Ovary (tissue), 3 donors: ENCODE results near the gene AGFG2.

ENCODE experiments used
- CTCF ChIP-seq, 3 donors: fragments of 450-650 bp in 2 of 3; fragments of 200-600 bp in 1 of 3; IDR thresholded peaks; one replicate each; pipeline versions ENCODE4 v1.5.1 to v1.8.0; 2016 to 2022; ENCODE audit warnings: antibody characterized with exemption in 3 of 3, mild to moderate bottlenecking in 1 of 3
- EP300 ChIP-seq: sonication (generic); formaldehyde crosslinking; IDR thresholded peaks from one replicate; pipeline ENCODE4 v1.6.1; 2017; ENCODE audit warnings: antibody characterized with exemption
- donor health status: DM: no; HTN: no; CAD: no.

- TF ChIP-seq EP300 (no peak), CTCF (IDR thresholded peaks at IDR 0.05) (no peak)
These were observed 20.1 kb downstream of the AGFG2 start for GRCh38 chr7:100559127-100559526.
